ENCODE results near the gene KDM2B.
"Not testable (repeated sequence)": the region's sequence is repeated elsewhere in the genome, so short reads cannot be mapped to it uniquely, and the experiment has no call there.

The KDM2B gene

DNA sequence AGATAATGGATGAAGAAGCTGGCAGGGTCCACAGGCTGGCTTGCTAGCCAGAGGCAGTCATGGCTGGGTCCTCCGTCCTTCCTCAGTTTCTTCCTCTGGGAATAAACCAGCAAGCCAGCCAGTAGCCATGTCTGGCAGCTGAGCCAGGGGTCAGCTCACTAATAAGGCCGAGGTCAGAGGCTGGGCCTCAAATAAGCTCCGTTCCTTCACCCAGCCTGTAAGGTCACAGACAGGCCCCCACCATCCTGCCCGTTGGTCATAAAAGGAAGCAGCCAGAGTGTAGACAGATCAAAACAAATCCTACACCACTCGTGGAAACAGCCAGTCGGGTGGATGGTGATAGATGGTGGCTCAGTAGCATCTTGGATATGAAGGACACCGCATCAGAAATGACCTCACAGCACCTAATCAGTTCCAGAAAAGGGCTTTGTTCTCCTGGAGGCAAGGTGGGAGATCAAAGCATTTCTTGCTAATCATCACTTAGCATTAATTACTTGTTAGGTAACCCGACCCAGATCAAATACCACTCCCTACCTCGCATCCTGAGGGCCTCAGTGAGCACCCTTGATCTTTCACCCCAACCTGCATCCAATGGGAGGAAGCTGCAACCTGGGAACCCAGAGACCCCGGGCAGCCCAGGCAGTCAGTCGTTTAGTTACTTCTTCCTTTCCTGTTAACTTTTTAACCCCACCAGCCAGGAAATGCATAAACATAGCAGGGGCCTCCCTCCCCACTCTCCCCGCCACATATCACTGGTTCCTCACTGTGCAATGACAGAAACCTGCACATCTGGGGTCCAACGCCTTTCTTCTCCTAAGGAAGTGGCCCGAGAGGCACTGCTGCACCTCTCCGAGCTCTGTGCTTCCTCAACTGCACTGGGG, 90.2 kb downstream of the KDM2B start:
- H3K9me3 ChIP-seq: no peaks in the 10 kb centered on the region
- peak overlapping the region; percentile 46 for H3K4me3 ChIP-seq
- peak overlapping the region; percentile 91 for H3K4me2 ChIP-seq
- H3K9ac ChIP-seq: peak overlapping the region; percentile 62
- TF ChIP-seq Cebpa-rat (IDR thresholded peaks at IDR 0.05): no peak
- H3K36me3 ChIP-seq: peaks cover 42% of the 10 kb centered on the region
- peaks cover 77% of the 10 kb centered on the region for H3K4me1 ChIP-seq
- H3K27ac ChIP-seq: peak overlapping the region; percentile 84
- H4K20me1 ChIP-seq: no peaks in the 10 kb centered on the region
- H3K27me3 ChIP-seq: no peaks in the 10 kb centered on the region

DNA sequence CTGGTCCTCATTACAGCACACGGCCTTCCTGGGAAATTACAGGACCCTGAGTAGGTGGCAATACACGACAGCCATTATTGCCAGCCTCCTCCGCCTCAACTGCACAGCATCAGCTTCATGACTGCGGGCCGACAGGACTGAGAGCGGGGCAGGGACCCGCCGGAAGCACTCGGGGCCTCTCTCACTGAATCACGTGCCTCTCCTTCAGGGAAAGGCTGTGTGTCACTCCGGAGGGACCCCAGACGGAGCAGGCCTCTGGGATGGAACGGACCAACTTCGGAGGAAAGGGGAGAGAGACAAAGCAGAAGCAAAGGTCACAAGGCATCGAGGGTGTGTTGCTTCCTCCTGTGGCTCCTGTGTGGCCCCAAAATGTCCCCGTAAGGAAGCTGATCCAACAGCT, 90.9 kb downstream of the KDM2B start:
- Histone ChIP-seq H3K36me3 (peaks cover 35% of the 10 kb centered on the region), H3K27ac (peak overlapping the region; percentile 84), H3K27me3 (no peaks in the 10 kb centered on the region), H4K20me1 (no peaks in the 10 kb centered on the region), H3K4me1 (peaks cover 75% of the 10 kb centered on the region), H3K4me3 (no peak overlapping the region), H3K9me3 (no peaks in the 10 kb centered on the region), H3K4me2 (peak overlapping the region; percentile 91), H3K9ac (peak overlapping the region; percentile 62)
- TF ChIP-seq Cebpa-rat (IDR thresholded peaks at IDR 0.05): no peak

DNA sequence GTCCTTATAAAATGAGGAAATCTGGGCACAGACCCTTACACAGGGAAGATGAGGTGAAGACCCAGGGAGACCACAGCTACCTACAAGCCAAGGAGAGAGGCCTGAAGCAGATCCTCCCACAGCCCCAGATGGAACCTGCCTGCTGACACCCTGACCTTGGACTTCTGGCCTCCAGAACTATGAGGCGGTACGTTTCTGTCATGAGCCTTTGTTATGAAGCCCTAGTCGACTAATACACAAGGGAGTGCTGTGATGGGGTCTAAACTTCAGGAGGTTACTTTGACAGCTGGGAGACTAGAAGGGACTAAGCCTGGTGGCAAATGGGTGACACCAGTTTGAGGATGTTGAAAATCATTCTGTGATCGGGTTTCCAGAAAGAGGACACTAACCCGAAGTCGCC, 95.9 kb downstream of the KDM2B start:
- H3K9me3 ChIP-seq: no peaks in the 10 kb centered on the region
- H3K4me3 ChIP-seq: no peak overlapping the region
- H4K20me1 ChIP-seq: no peaks in the 10 kb centered on the region
- H3K4me2 ChIP-seq: no peak overlapping the region
- H3K27me3 ChIP-seq: no peaks in the 10 kb centered on the region
- H3K27ac ChIP-seq: no peak overlapping the region
- H3K4me1 ChIP-seq: peaks cover 57% of the 10 kb centered on the region
- peaks cover 47% of the 10 kb centered on the region for H3K36me3 ChIP-seq
- TF ChIP-seq Cebpa-rat (IDR thresholded peaks at IDR 0.05): no peak
- H3K9ac ChIP-seq: no peak overlapping the region

DNA sequence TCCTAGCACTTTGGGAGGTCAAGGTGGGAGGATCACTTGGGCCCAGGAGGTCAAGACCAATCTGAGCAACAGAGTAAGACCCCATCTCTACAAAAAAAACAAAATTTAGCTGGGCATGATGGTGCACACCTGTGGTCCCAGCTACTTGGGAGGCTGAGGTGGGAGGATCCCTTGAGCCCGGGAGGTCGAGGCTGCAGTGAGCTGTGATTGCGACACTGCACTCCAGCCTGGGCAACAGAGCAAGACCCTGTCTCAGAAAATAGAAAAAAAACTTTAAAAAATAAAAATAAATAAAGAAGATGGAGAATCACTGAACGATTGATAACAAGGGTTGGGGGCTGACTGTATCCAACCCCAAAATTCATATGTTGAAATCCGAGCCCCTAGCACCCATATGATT, 96.3 kb downstream of the KDM2B start:
- not testable (repeated sequence) for H3K4me3 ChIP-seq, H3K27ac ChIP-seq, H3K9ac ChIP-seq, H4K20me1 ChIP-seq, H3K27me3 ChIP-seq, H3K9me3 ChIP-seq
- H3K4me1 ChIP-seq: peaks cover 53% of the 10 kb centered on the region
- peaks cover 46% of the 10 kb centered on the region for H3K36me3 ChIP-seq
- peak overlapping the region; percentile 73 for H3K4me2 ChIP-seq
- TF ChIP-seq Cebpa-rat (IDR thresholded peaks at IDR 0.05): 0 out of 2 replicates have a peak, but pooled peaks have one; percentile 52

DNA sequence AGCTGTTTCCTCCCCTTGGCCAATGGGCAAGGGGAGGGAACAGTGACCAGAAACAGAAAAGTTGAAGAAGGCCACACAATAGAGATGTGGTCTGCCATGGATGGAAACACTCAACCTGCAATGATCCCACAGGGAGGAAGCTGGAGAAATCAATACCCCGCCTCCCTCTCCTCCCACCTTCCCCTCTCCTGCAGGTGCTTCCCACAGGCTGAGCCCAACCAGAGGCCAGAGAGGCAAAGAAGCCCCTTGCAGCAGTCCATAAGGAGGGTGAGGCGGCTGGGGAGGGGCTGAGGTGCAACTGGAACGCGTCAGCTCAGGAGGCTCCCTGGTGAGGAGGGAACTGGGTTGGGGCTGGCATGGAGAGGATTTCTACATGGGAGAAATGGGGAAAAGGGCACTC, 96.9 kb downstream of the KDM2B start:
- H3K4me3 ChIP-seq: no peak overlapping the region
- no peaks in the 10 kb centered on the region for H3K27me3 ChIP-seq
- peaks cover 50% of the 10 kb centered on the region for H3K4me1 ChIP-seq
- H4K20me1 ChIP-seq: no peaks in the 10 kb centered on the region
- TF ChIP-seq Cebpa-rat (IDR thresholded peaks at IDR 0.05): no peak
- H3K9me3 ChIP-seq: no peaks in the 10 kb centered on the region
- H3K27ac ChIP-seq: peak overlapping the region; percentile 41; the same call in 1 of the 2 replicates
- H3K4me2 ChIP-seq: peak overlapping the region; percentile 73
- H3K9ac ChIP-seq: peak overlapping the region; percentile 48; the same call in 1 of the 2 replicates
- H3K36me3 ChIP-seq: peaks cover 40% of the 10 kb centered on the region

DNA sequence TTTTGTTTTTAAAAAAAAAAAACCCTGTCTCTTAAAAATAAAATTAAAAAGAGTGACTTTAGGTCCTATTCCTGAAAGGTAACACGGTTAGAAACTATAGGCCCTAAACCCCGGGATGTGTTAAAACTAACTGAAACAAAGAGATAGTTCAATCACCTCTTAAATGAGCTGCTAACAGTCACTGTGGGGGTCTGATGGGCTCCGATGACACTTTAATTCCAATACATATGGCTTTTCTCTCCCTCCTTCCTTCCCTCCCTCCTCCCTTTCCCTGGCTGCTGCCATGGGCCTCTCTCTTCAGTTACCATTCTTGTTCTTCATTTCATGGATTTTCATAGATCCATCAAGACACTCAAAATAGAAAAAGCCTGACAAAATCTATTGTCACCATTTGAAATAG, 104.3 kb downstream of the KDM2B start:
- no peaks in the 10 kb centered on the region for H3K9me3 ChIP-seq
- H3K27ac ChIP-seq: no peak overlapping the region
- peaks cover 41% of the 10 kb centered on the region for H3K4me1 ChIP-seq
- no peak overlapping the region for H3K4me3 ChIP-seq
- peaks cover 24% of the 10 kb centered on the region; the same call in 1 of the 2 replicates for H3K36me3 ChIP-seq
- H3K27me3 ChIP-seq: no peaks in the 10 kb centered on the region
- TF ChIP-seq Cebpa-rat (IDR thresholded peaks at IDR 0.05): no peak
- H3K4me2 ChIP-seq: no peak overlapping the region
- H3K9ac ChIP-seq: no peak overlapping the region
- H4K20me1 ChIP-seq: peaks cover 8% of the 10 kb centered on the region; the same call in 1 of the 2 replicates

DNA sequence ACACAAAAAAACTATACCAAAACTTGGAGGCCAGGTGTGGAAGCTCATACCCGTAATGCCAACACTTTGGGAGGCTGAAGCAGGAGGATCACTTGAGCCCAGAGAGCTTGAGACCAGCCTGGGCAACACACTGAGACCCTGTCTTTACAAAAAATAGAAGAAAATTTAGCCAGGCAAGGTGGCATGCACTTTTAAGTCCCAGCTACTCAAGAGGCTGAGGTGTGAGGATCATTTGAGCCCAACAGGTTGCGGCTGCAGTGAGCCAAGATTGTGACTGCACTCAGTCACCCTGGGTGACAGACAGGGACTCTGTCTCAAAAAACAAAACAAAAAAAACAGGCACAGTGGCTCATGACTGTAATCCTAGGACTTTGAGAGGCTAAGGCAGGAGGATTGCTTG, 105.5 kb downstream of the KDM2B start:
- Histone ChIP-seq H3K9me3 (no peaks in the 10 kb centered on the region), H3K4me2 (no peak overlapping the region), H3K4me3 (no peak overlapping the region), H4K20me1 (peaks cover 12% of the 10 kb centered on the region; the same call in 1 of the 2 replicates), H3K36me3 (peaks cover 15% of the 10 kb centered on the region; the same call in 1 of the 2 replicates), H3K27me3 (no peaks in the 10 kb centered on the region), H3K4me1 (peaks cover 42% of the 10 kb centered on the region), H3K27ac (no peak overlapping the region), H3K9ac (no peak overlapping the region)
- no peak for TF ChIP-seq Cebpa-rat (IDR thresholded peaks at IDR 0.05)

DNA sequence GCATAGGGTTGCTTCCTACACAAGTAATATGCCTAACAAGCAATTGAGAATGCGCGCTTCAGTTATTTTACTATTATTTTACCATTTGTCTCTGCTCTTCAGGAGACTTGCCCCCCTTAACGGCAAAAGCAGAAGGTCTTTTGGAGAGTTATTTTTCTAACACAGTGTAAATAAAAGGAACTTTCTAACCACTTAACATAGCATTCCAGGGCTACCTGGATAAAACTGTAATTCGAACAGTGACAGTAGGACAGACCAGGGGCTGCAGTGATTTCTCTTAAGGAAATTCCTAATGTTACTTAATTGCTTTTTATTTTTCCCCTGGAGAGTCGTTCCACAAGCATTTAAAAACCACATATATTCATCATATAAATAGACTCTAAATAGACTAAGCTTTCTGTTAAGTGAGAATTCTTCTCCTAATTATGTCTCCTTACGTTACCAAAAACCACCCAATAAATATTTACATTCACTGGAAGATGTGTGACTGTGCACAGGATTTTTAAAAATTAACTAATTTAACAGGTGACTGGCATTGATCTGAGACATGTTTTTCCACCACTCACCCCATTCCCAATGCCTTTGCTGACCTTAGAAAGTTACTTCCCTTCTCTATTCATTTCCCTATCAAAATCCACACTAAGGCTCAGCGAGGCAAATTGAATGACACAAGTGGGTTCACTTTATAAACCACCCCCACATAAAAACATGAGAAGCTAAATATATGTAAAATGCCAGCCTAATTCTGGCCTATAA, 108.5 kb downstream of the KDM2B start:
- H3K36me3 ChIP-seq: peaks cover 8% of the 10 kb centered on the region; the same call in 1 of the 2 replicates
- TF ChIP-seq Cebpa-rat (IDR thresholded peaks at IDR 0.05): no peak

DNA sequence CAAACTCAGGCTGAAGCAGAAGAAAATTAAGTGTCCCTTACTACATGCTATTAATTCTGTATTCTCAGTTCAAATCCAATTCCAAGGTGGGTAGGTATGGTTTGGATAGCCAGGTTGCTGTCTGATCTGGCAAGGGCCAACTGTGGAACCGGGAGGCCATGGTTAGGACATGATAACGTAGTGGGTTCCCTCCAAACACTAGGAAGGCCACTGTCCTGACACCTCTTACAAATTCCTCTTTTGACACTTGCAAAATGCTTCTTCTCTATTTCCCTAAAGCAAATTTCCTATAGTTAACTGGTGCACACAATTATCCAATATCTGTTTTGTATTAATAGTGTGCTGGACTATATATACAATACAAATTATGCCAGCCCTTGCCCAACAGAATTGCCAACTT, 110.1 kb downstream of the KDM2B start:
- H3K9ac ChIP-seq: no peak overlapping the region
- no peaks in the 10 kb centered on the region for H3K27me3 ChIP-seq
- H3K4me3 ChIP-seq: no peak overlapping the region
- no peak for TF ChIP-seq Cebpa-rat (IDR thresholded peaks at IDR 0.05)
- peaks cover 16% of the 10 kb centered on the region for H4K20me1 ChIP-seq
- H3K36me3 ChIP-seq: peaks cover 8% of the 10 kb centered on the region; the same call in 1 of the 2 replicates
- no peaks in the 10 kb centered on the region for H3K9me3 ChIP-seq
- peaks cover 60% of the 10 kb centered on the region for H3K4me1 ChIP-seq
- H3K27ac ChIP-seq: no peak overlapping the region
- H3K4me2 ChIP-seq: no peak overlapping the region

More for the DNA sequence above, 108.5 kb downstream of the KDM2B start:
- Histone ChIP-seq H3K4me3 (no peak overlapping the region), H3K9me3 (no peaks in the 10 kb centered on the region), H3K27ac (no peak overlapping the region), H3K4me2 (peak overlapping the region; percentile 9; the same call in 1 of the 2 replicates), H3K4me1 (peaks cover 59% of the 10 kb centered on the region), H4K20me1 (peaks cover 12% of the 10 kb centered on the region; the same call in 1 of the 2 replicates), H3K27me3 (no peaks in the 10 kb centered on the region), H3K9ac (no peak overlapping the region)

DNA sequence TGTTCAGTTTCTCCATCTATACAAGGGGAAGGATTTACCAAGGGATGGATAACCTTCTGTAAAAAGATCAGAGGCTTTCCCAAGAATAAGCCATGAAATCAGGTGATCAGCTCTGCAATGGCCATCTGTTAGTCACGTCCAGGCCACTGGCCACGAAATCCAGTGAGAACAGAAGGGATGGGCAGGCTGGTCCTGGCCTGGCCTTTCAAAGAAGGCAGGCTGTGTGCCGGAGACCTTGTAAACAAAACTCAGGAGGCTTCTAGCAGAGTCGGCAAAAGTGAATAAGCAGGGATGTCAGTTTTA, 112.4 kb downstream of the KDM2B start:
- 0 out of 2 replicates have a peak overlapping the region, but pooled peaks have one; percentile 77 for H3K27ac ChIP-seq
- no peak for TF ChIP-seq Cebpa-rat (IDR thresholded peaks at IDR 0.05)
- no peaks in the 10 kb centered on the region for H3K27me3 ChIP-seq
- peak overlapping the region; percentile 97 for H3K4me2 ChIP-seq
- no peaks in the 10 kb centered on the region for H3K9me3 ChIP-seq
- no peak overlapping the region for H3K9ac ChIP-seq
- H3K4me1 ChIP-seq: peaks cover 71% of the 10 kb centered on the region
- H4K20me1 ChIP-seq: peaks cover 39% of the 10 kb centered on the region
- peaks cover 14% of the 10 kb centered on the region for H3K36me3 ChIP-seq
- no peak overlapping the region for H3K4me3 ChIP-seq

Measured in BLaER1 (cell line).